Ramos (cell line): ENCODE results near the gene OR2A25.

Source experiments
- in situ Hi-C: fragments of 300-500 bp; cut with MboI; formaldehyde crosslinking; loops from one replicate; pipeline ENCODE4 v1.14.3; 2022; ENCODE audit warnings: low sequenced_read_pairs; ENCODE audit not compliant: unreplicated experiment

OR2A25 gene

DNA sequence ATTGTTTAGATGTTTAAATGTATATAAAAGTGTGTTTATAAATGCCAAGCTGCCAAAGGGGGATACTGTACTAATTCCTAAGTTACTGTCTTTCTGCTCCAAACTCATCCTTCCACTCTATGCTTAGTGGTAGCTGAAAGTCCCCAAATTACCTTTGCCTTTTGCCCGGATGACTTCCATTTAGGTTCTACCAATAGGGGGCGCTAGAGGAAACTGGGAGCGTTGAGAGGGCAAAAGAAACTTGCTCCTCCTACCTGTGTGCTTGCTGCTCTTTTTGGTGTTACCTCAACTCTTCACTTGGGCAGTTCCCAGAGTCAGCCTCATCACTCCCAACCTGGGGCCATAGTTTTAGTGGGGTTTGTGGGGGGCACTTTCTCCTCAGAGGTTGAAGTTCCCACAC lies 5.9 kb upstream of the OR2A25 start:
- in situ Hi-C loops, result no loop called here

DNA sequence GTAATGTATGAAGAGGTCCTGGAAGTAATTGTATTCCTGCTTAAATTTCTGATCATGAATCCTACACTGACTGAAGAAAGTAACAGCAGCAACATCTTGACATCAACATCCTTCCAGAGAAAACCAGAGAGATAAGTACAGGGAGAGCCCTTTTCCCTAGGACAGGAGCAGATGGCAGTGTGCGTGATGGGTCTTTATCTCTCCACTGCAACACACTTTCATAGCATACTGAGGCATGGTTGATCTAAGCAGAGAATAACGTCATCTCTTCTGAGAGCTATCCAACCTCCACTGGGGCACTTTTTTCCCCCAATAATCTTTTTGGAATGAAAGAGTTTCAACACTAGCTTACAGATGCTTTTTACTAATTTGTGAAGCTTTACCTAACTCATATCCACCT lies 342 bp downstream of the OR2A25 start:
- in situ Hi-C loops, result no loop called here

DNA sequence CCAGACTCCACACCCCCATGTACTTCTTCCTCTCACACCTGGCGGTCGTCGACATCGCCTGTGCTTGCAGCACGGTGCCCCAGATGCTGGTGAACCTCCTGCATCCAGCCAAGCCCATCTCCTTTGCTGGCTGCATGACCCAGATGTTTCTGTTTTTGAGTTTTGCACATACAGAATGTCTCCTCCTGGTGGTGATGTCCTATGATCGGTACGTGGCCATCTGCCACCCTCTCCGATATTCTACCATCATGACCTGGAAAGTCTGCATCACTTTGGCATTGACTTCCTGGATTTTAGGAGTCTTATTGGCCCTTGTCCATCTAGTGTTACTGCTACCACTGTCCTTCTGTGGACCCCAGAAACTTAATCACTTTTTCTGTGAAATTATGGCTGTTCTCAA lies 4.8 kb downstream of the OR2A25 start:
- in situ Hi-C loops, result no loop called here

DNA sequence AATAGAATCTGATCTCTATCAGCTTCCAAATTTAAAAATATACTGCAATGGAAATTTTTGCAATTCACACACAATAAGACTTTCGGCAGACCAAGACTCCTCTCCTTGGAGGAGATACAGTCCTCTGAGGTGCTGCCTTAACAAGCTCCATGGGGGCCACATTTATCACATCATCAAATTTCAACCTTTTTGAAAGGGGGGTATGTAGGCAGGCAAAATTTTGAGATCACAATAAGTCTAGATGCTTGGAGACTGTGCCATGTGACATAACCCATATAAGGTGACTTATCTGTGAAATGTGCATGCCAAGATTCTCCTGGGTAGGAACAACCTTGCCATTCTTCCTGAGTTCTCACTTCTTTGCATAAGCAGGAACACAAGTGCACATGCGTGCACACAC lies 16.4 kb downstream of the OR2A25 start, which contains the start of gene OR2A12:
Gene OR2A12, plus strand, starts transcription at position 301 of the 400 bp plus-strand sequence. CDS start 8,830 bp downstream, outside the sequence.
- in situ Hi-C loops, result no loop called here

DNA sequence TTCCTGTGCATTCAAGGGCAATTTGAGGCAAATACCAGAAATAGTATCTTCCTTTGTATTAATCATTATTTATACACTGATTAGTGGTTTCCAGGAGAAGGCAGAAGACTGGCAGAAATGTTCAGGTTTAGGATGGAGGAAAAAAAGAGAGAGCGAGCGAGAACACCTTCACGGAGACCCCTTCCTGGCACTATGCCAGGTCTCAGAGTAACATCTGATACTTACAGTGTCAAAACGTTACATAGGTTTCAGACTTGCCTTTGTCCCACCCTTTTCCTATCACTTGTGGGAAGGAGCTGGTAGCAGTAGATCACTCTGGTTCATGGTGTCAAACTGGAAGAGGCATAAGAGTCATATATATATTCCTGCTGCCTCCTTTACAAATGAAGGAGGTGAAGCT lies 17.1 kb downstream of the OR2A25 start:
- in situ Hi-C loops, result no loop called here

DNA sequence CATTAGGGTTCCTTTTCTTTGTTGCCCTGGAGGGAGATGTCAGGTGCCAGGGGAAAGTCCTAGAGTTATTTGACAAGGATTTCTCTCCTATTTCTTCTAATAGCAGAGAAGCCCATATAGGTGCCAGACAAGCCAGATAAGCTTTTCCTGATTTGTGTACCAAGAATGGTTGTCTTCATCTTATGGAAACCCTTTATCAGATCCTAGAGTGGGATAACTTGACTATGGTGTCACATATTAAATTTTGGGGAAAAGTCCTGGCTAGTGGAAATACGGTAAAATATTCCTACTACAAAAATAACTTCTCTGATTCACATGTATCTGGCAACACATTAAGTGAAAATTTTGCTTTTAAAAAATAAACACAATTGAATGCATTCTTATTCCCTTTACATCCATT lies 17.6 kb downstream of the OR2A25 start:
- in situ Hi-C loops, result no loop called here

DNA sequence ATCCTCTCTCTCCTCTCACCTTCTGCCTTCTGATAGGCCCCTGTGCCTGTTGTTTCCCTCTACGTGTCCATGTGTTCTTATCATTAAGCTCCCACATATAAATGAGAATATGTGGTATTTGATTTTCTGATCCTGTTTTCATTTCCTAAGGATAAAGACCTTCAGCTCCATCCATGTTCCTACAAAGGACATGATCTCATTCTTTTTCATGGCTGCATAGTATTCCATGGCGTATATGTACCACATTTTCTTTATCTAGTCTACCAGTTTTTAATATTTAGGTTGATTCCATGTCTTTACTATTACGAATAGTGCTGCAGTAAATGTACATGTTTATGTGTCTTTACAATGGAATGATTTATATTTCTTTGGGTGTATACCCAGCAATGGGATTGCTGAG lies 21.1 kb downstream of the OR2A25 start:
- in situ Hi-C loops, result no loop called here

DNA sequence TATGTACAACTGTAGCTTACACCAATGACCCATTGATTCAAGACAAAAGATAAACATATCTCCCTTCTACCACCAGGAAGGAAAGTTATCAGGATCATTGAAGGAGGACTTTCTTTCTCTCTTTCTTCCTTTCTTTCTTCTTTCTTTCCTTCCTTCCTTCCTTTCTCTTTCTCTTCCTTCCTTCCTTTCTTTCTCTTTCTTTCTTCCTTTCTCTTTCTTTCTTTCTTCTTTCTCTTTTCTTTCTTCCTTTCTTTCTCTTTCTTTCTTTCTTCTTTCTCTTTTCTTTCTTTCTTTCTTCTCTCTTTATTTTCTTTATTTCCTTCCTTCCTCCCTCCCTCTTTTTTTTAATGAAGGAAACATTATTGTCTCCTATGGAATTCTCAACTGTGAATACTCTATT lies 29.2 kb downstream of the OR2A25 start:
- in situ Hi-C loops, result no loop called here

DNA sequence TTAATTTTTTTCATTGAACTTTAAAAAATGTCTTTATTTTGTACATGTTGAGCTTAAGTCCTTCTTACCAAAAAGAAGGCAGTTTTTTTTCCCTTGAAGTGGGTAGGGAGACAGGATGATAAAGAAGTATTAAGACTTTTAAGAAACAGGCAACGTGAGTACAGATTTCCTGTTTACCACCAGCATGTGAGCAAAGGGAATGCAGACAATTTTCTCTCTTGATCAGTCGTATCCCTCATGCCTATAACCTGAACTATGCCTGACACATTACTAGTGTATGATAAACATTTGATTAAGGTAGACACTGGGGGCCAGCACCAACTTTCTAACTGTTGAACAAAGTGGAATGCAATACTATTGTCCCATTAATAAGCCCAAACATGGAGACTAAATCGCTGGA lies 31.0 kb downstream of the OR2A25 start:
- in situ Hi-C loops, result no loop called here

DNA sequence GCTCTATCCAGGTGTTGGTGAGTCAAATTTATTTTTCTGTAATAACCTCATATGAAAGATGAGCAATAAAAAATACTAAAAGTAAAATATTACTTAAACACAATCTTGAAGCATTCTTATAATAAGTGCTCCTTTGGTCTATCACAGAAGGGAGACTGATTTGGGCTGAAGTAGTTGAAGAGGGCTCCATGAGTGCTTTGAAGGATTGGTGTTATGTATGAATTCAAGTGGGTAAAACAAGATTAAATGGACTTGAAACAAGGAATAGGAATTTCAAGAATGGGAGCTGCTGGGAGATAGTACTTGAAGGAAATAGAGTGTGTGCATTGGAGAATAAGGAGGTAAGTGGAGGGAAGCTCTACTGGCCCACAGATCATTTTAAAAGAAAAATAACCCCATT lies 32.4 kb downstream of the OR2A25 start:
- in situ Hi-C loops, result no loop called here

DNA sequence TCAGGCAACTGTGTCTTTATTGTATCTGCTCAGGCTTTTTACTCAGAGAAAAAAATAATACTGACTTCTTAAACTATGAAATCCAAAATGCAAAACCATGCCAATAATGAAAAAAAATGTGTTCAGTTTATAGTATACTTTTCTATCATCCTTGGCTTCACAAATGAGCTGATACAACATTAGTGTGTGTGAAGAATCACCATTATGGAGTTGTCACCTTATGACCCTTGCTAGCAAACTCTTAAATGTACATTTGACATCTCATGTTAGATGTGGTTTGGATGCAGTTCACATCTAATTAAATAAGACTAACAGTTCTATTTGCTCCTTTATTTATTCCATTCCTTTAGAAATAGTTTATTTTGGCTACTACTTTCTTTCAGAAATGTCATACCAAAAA lies 35.6 kb downstream of the OR2A25 start:
- in situ Hi-C loops, result no loop called here

DNA sequence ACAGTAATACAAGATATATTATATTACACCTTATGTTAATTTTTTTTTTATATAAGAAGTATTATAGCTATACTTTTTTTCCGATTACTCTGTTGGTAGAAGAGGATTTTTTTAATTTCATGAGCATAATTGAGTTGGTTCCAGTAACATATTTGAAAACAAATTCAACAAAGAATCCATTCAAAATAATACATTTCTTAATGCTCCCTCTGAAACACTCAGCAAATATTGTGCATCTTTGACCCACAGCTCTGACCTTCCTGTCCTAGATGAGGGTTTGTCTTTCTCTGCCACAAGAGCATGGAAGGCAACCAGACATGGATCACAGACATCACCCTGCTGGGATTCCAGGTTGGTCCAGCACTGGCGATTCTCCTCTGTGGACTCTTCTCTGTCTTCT lies 39.7 kb downstream of the OR2A25 start, which contains the start of gene OR2A2:
Gene OR2A2, plus strand, starts transcription at position 301 of the 400 bp plus-strand sequence. Its CDS starts 0 bp downstream, at position 301.
- in situ Hi-C loops, result no loop called here

DNA sequence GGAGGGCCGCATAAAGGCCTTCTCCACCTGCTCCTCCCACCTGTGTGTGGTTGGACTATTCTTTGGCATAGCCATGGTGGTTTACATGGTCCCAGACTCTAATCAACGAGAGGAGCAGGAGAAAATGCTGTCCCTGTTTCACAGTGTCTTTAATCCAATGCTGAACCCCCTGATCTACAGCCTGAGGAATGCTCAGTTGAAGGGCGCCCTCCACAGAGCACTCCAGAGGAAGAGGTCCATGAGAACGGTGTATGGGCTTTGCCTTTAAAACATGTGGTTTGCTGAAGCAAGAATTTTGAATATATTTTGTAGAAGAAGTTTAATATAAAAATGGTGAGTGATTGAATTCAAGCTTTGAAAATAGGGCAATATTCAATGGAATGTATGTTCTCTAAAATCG lies 40.7 kb downstream of the OR2A25 start:
- in situ Hi-C loops, result no loop called here

DNA sequence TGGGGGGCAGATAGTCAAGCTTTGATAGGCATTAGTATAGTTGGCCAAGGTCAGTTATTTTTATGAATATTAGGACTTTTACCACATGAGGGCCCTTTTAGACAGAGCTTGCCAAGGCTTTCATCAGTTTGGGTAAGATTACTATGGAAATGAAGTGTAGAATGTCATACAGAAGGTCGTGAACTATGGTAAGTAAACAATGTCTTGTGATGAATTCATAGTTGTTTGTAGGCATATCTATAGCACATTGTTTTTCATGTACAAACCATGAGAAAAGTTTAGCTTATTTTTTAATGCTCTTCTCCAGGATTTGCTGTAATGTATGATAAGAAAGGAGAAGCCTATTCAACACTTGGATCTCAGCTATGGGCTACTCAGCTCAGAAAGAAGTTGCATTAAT lies 44.0 kb downstream of the OR2A25 start:
- in situ Hi-C loops, result no loop called here

DNA sequence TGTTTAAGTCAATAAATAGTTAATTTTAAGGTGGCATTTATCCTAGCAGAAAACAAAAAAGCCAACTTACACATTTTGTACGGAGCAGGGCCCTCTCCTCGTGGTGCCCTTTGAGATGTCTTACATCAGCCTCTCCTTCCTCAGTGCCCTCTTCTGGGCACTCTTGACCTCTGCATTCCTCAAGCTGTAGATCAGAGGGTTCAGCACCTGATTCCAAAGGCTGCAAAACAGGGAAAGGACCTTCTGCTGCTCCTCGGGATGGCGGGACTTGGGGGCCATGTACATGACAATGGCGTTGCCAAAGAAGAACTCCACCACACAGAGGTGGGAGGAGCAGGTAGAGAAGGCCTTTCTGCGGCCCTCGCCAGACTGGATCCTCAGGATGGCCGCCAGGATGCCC lies 48.7 kb downstream of the OR2A25 start:
- in situ Hi-C loops, result no loop called here

DNA sequence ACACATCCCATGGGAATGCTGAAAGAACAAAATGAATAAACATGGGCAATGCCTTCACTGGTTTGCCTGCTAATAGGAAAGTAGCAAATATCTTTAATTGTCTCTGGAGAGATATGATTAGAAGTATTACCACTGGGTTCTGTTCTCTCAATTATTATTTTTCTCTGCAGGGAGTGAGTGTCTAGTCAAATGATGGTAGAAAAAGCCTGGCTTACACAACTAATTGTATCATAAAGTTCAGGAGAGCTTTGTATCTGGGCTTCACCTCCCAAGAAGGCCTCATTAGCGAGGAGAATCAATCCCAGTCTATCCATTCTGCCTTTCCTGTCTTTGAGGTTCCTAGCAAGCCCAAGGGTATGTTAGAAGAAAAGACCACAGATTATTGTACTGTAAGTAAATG lies 53.3 kb downstream of the OR2A25 start, which contains the start of gene OR2A14:
Gene OR2A14, plus strand, starts transcription at position 301 of the 400 bp plus-strand sequence. CDS start 5,937 bp downstream, outside the sequence.
- in situ Hi-C loops, result no loop called here
